IMR-90 (cell line): Measurements from ENCODE around the gene TRMT1. TPM values are rescaled to one million over a fixed set of nuclear protein-coding genes. Genes with fewer than 3 reads are reported as not detected.
A peak's percentile ranks its signal among the peaks of the same experiment; 100 is the strongest.

Experiments
- ATAC-seq: fragments of 200-7000 bp; cut with Tn5 transposase; 2 replicates; pipeline ENCODE4 v1.9.1; 2020; ENCODE audit warnings: low read depth, mild to moderate bottlenecking, moderate library complexity
- BruUV-seq: library from RNA; stranded (reverse); fragments of 400-500 nt; replicated peaks from 2 replicates; lab custom pipeline; 2021; lab: Mats Ljungman, UMichigan
- CTCF ChIA-PET: fragments of 300-600 bp; formaldehyde crosslinking; extraction: SDS; loops from one replicate; lab custom pipeline; 2021; ENCODE audit warnings: antibody characterized with exemption; lab: Yijun Ruan, JAX
- POLR2A ChIA-PET: fragments of 300-600 bp; sonication (Branson Sonifier 250); formaldehyde crosslinking; loops from one replicate; lab custom pipeline; 2022; ENCODE audit warnings: antibody characterized with exemption; ENCODE audit not compliant: unreplicated experiment; lab: Charles Lee
- DNase-seq: peaks from one replicate; pipeline ENCODE4 v3.0.0; 2013
- H2AFZ ChIP-seq: replicated peaks from 2 replicates; pipeline ENCODE3; 2013; ENCODE audit warnings: low read length, mild to moderate bottlenecking; ENCODE audit not compliant: poor library complexity
- H2AK5ac ChIP-seq: 2 replicates; pipeline ENCODE4 v1.6.1; 2013; ENCODE audit warnings: low read depth, low read length, inconsistent platforms
- H2AK9ac ChIP-seq: replicated peaks from 2 replicates; pipeline ENCODE3; 2013; ENCODE audit warnings: mild to moderate bottlenecking, low read depth, low read length, moderate library complexity; ENCODE audit not compliant: poor library complexity
- H2BK120ac ChIP-seq: 2 replicates; pipeline ENCODE4 v1.6.1; 2013; ENCODE audit warnings: low read depth, low read length, inconsistent platforms
- H2BK15ac ChIP-seq: 3 replicates; pipeline ENCODE4 v1.6.1; 2013; ENCODE audit warnings: low read depth, low read length, inconsistent platforms
- H2BK20ac ChIP-seq: 2 replicates; pipeline ENCODE4 v1.6.1; 2013; ENCODE audit warnings: low read depth, mild to moderate bottlenecking, inconsistent platforms, low read length, moderate library complexity
- H2BK5ac ChIP-seq: 2 replicates; pipeline ENCODE4 v1.6.1; 2013; ENCODE audit warnings: mild to moderate bottlenecking, low read depth, low read length, inconsistent platforms; ENCODE audit not compliant: poor library complexity, severe bottlenecking
- H3K14ac ChIP-seq: replicated peaks from 2 replicates; pipeline ENCODE4 v1.6.1; 2013; ENCODE audit warnings: low read depth, low read length, inconsistent platforms
- H3K18ac ChIP-seq: 2 replicates; pipeline ENCODE4 v1.6.1; 2013; ENCODE audit warnings: low read depth, low read length, control low read depth
- H3K23ac ChIP-seq: 2 replicates; pipeline ENCODE4 v1.6.1; 2013; ENCODE audit warnings: low read depth, low read length, inconsistent platforms
- H3K27ac ChIP-seq: 2 replicates; pipeline ENCODE4 v1.5.1; 2013; ENCODE audit warnings: mild to moderate bottlenecking, control low read depth, low read length; ENCODE audit not compliant: insufficient read depth
- H3K27me3 ChIP-seq: 2 replicates; pipeline ENCODE4 v1.6.1; 2013; ENCODE audit warnings: low read length; ENCODE audit not compliant: control insufficient read depth, insufficient read depth
- H3K36me3 ChIP-seq: 2 replicates; pipeline ENCODE4 v1.6.1; 2013; ENCODE audit warnings: low read length, mixed read lengths; ENCODE audit not compliant: control insufficient read depth, insufficient read depth
- H3K4ac ChIP-seq: 2 replicates; pipeline ENCODE4 v1.6.1; 2013; ENCODE audit warnings: low read depth, low read length, inconsistent platforms
- H3K4me1 ChIP-seq: 2 replicates; pipeline ENCODE4 v1.6.1; 2013; ENCODE audit warnings: low read length, mixed read lengths; ENCODE audit not compliant: control insufficient read depth, insufficient read depth
- H3K4me2 ChIP-seq: 2 replicates; pipeline ENCODE4 v1.6.1; 2013; ENCODE audit warnings: low read depth, mild to moderate bottlenecking, control low read depth, low read length, moderate library complexity
- H3K4me3 ChIP-seq: 2 replicates; pipeline ENCODE4 v1.5.1; 2013; ENCODE audit warnings: low read depth, mild to moderate bottlenecking, control low read depth, low read length, moderate library complexity; ENCODE audit not compliant: insufficient read depth
- H3K56ac ChIP-seq: 2 replicates; pipeline ENCODE4 v1.6.1; 2013; ENCODE audit warnings: low read length, inconsistent platforms; ENCODE audit not compliant: insufficient read depth; ENCODE audit errors: extremely low read depth
- H3K79me1 ChIP-seq, 2 experiments: 2 replicates each; pipeline ENCODE4 v1.6.1; 2013; ENCODE audit warnings: low read length in 2 of 2, inconsistent platforms in 1 of 2, low read depth in 1 of 2
- H3K9ac ChIP-seq: 2 replicates; pipeline ENCODE4 v1.6.1; 2013; ENCODE audit warnings: low read depth, low read length, control low read depth
- H3K9me1 ChIP-seq: 2 replicates; pipeline ENCODE4 v1.6.1; 2013; ENCODE audit warnings: low read length, inconsistent platforms; ENCODE audit not compliant: insufficient read depth
- H3K9me3 ChIP-seq: 2 replicates; pipeline ENCODE4 v1.6.1; 2013; ENCODE audit warnings: low read length; ENCODE audit not compliant: control insufficient read depth, insufficient read depth
- H4K20me1 ChIP-seq: 2 replicates; pipeline ENCODE4 v1.6.1; 2013; ENCODE audit warnings: low read length, inconsistent platforms; ENCODE audit not compliant: insufficient read depth
- H4K5ac ChIP-seq: 2 replicates; pipeline ENCODE4 v1.6.1; 2013; ENCODE audit warnings: mild to moderate bottlenecking, low read depth, low read length, control low read depth
- H4K8ac ChIP-seq, 2 experiments: 2 replicates each; pipeline ENCODE4 v1.6.1; 2013; ENCODE audit warnings: low read depth in 2 of 2, low read length in 2 of 2, control low read depth in 1 of 2, inconsistent platforms in 1 of 2
- H4K91ac ChIP-seq: 2 replicates; pipeline ENCODE4 v1.6.1; 2013; ENCODE audit warnings: low read depth, low read length, inconsistent platforms; ENCODE audit not compliant: insufficient read depth
- MAFK ChIP-seq: IDR thresholded peaks from 2 replicates; pipeline ENCODE4 v1.6.1; 2012; ENCODE audit warnings: low read depth, low read length, improper control_type of control experiment
- MAZ ChIP-seq: IDR thresholded peaks from 2 replicates; pipeline ENCODE4 v1.6.1; 2012; ENCODE audit warnings: low read depth, mild to moderate bottlenecking, low read length, improper control_type of control experiment, moderate library complexity, borderline replicate concordance
- MXI1 ChIP-seq: IDR thresholded peaks from 2 replicates; pipeline ENCODE4 v1.6.1; 2012; ENCODE audit warnings: low read depth, mild to moderate bottlenecking, low read length, moderate library complexity, borderline replicate concordance
- NFE2L2 ChIP-seq: fragments of 150-350 bp; IDR thresholded peaks from 2 replicates; pipeline ENCODE4 v1.6.1; 2016; ENCODE audit warnings: low read depth, mild to moderate bottlenecking, low read length
- POLR2A ChIP-seq: IDR thresholded peaks from 2 replicates; pipeline ENCODE4 v1.6.1; 2012; ENCODE audit warnings: mild to moderate bottlenecking, low read depth, low read length
- RCOR1 ChIP-seq: IDR thresholded peaks from 2 replicates; pipeline ENCODE4 v1.6.1; 2012; ENCODE audit warnings: mild to moderate bottlenecking, low read length, improper control_type of control experiment; ENCODE audit not compliant: insufficient replicate concordance
- RFX5 ChIP-seq: IDR thresholded peaks from 2 replicates; pipeline ENCODE4 v1.8.0; 2012; ENCODE audit warnings: low read depth, mild to moderate bottlenecking, low read length, moderate library complexity
- WGBS, 2 experiments: methylation state at CpG; one replicate each; pipeline versions ENCODE4 v1.1.5 to v1.1.7; 2013; ENCODE audit warnings: missing lambda C conversion rate in 2 of 2; ENCODE audit not compliant: insufficient read length in 1 of 2; ENCODE audit errors: extremely low coverage in 2 of 2; 5-methylcytosine and 5-hydroxymethylcytosine counted together
- dilution Hi-C: fragments of 300-500 bp; cut with HindIII; formaldehyde crosslinking; loops from one replicate; pipeline ENCODE4 v1.14.3; 2018; ENCODE audit warnings: low sequenced_read_pairs; ENCODE audit not compliant: unreplicated experiment
- in situ Hi-C: fragments of 300-500 bp; cut with MboI; formaldehyde crosslinking; loops from 3 replicates; pipeline ENCODE4 v1.14.3; 2019; ENCODE audit warnings: low sequenced_read_pairs, inconsistent platforms, mixed read lengths
- intact Hi-C: fragments of 100-400 bp; cut with micrococcal nuclease; formaldehyde crosslinking; loops from 2 replicates; pipeline ENCODE4 v1.10.0; 2022
- polyA plus RNA-seq, 3 experiments: library from polyadenylated mRNA; depleted of rRNA; stranded (reverse); fragments of >200 nt; gene quantifications; 2 replicates each; pipeline ENCODE4 v1.2.3, GENCODE V29; 2012; ENCODE audit warnings: low replicate concordance in 1 of 3
- total RNA-seq: library from RNA; depleted of rRNA; stranded (reverse); fragments of >200 nt; gene quantifications from 2 replicates; pipeline ENCODE4 v1.2.3, GENCODE V29; 2012
- TF ChIP-seq, protein P1 (sequence below): fragments of 150-350 bp; IDR thresholded peaks from 2 replicates; pipeline ENCODE4 v1.6.1; 2017; ENCODE audit warnings: mild to moderate bottlenecking, antibody characterized with exemption, low read length, low read depth

TRMT1 gene
- total and polyA plus RNA-seq, 2 of the 4 experiments (the other 2 are of a cell fraction): 28.3 to 56.0 TPM

DNA sequence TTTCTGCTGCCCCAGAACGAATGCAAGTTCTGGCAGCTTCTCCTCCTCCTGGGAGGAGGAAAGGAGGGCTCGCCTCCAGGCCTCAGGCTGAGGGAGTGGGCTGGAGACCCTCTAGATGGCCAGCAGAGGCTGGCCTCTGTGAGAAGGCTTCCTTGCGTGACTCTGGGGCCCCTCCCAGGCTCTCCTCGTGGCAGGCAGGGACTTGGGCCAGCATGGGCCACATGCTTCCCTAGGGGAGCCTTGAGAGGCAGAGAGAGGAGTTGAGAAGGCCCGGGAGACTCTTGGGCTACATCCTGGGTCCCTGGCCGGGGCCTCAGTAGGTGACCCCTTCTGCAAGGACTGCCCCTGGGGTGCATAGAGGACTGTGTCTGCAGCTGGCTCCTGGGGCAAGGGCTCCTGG is 39.8 kb downstream of the TRMT1 start:
- Histone ChIP-seq H2BK5ac (no peak overlapping the region), H3K14ac (no peak overlapping the region), H2AFZ (no peak overlapping the region), H3K4ac (no peak overlapping the region), H3K4me1 (peaks cover 32% of the 10 kb centered on the region), H2BK20ac (no peak overlapping the region), H3K4me2 (no peak overlapping the region), H4K5ac (no peak overlapping the region), H4K91ac (no peak overlapping the region), H2BK15ac (no peak overlapping the region), H2BK120ac (no peak overlapping the region), H2AK9ac (peak overlapping the region; percentile 29), H3K56ac (no peak overlapping the region), H3K36me3 (peaks cover 53% of the 10 kb centered on the region), H4K8ac (no peak overlapping the region), H3K9ac (no peak overlapping the region), H3K79me1 (peaks cover 0 to 35% of the 10 kb centered on the region in 2 experiments; a peak in 3 of 4 replicates), H3K23ac (no peak overlapping the region), H4K20me1 (peaks cover 13% of the 10 kb centered on the region), H3K18ac (no peak overlapping the region), H2AK5ac (no peak overlapping the region), H3K9me3 (no peaks in the 10 kb centered on the region), H3K27me3 (no peaks in the 10 kb centered on the region), H3K4me3 (no peak overlapping the region), H3K9me1 (peaks cover 4% of the 10 kb centered on the region), H3K27ac (no peak overlapping the region)
- in situ Hi-C loops (no loop called here), intact Hi-C loops (no loop called here), dilution Hi-C loops (no loop called here)
- WGBS, 2 experiments: 80% methylated on average over 1 of the region's 6 CpGs; no CpG with 5 or more reads in 1 of the 2 experiments
- ChIA-PET CTCF (no interaction called here), POLR2A (no interaction called here)
- TF ChIP-seq, protein P1, sequence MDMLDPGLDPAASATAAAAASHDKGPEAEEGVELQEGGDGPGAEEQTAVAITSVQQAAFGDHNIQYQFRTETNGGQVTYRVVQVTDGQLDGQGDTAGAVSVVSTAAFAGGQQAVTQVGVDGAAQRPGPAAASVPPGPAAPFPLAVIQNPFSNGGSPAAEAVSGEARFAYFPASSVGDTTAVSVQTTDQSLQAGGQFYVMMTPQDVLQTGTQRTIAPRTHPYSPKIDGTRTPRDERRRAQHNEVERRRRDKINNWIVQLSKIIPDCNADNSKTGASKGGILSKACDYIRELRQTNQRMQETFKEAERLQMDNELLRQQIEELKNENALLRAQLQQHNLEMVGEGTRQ: no peak
- TF ChIP-seq MXI1: no peak
- no peak for TF ChIP-seq RFX5
- TF ChIP-seq MAZ: no peak
- no peak for TF ChIP-seq NFE2L2
- no peak for TF ChIP-seq RCOR1
- no peak for TF ChIP-seq POLR2A
- TF ChIP-seq MAFK: no peak
- DNase-seq: no peak
- no peak for ATAC-seq
- BruUV-seq: no TSS peak
